HUES48 (cell line): ENCODE data around the gene RILPL1.
A peak's percentile ranks its signal among the peaks of the same experiment; 100 is the strongest.
"Not testable (repeated sequence)": the region's sequence is repeated elsewhere in the genome, so short reads cannot be mapped to it uniquely, and the experiment has no call there.

ENCODE experiments used
- H3K27ac ChIP-seq: one replicate; pipeline ENCODE4 v1.7.0; 2013; ENCODE audit warnings: low read depth, low read length, inconsistent platforms
- H3K27me3 ChIP-seq: 2 replicates; pipeline ENCODE4 v1.6.1; 2013; ENCODE audit warnings: mild to moderate bottlenecking, low read length; ENCODE audit not compliant: control insufficient read depth, insufficient read depth
- H3K36me3 ChIP-seq: 2 replicates; pipeline ENCODE4 v1.6.1; 2013; ENCODE audit warnings: low read length; ENCODE audit not compliant: control insufficient read depth, insufficient read depth
- H3K4me1 ChIP-seq: 2 replicates; pipeline ENCODE4 v1.6.1; 2013; ENCODE audit warnings: mild to moderate bottlenecking, low read length; ENCODE audit not compliant: control insufficient read depth, insufficient read depth
- H3K4me3 ChIP-seq: 2 replicates; pipeline ENCODE4 v1.5.1; 2013; ENCODE audit warnings: mild to moderate bottlenecking, low read depth, low read length
- H3K9ac ChIP-seq: 2 replicates; pipeline ENCODE4 v1.6.1; 2013; ENCODE audit warnings: mild to moderate bottlenecking, low read depth, low read length, moderate library complexity
- H3K9me3 ChIP-seq: 2 replicates; pipeline ENCODE4 v1.6.1; 2013; ENCODE audit warnings: low read length; ENCODE audit not compliant: control insufficient read depth, insufficient read depth

Gene RILPL1

GRCh38 chr12:123529686-123530085 lies 3.8 kb downstream of the RILPL1 start:
- H3K36me3 ChIP-seq, result peaks cover 6% of the 10 kb centered on the region; the same call in 1 of the 2 replicates
- H3K9me3 ChIP-seq, result no peaks in the 10 kb centered on the region

GRCh38 chr12:123528858-123529257 lies 4.7 kb downstream of the RILPL1 start:
- no peaks in the 10 kb centered on the region; the same call in 1 of the 2 replicates for H3K27me3 ChIP-seq
- H3K9ac ChIP-seq, result no peak overlapping the region
- no peaks in the 10 kb centered on the region for H3K9me3 ChIP-seq
- H3K36me3 ChIP-seq, result peaks cover 6% of the 10 kb centered on the region; the same call in 1 of the 2 replicates
- no peak overlapping the region for H3K4me3 ChIP-seq
- H3K27ac ChIP-seq, result no peak overlapping the region
- no peaks in the 10 kb centered on the region; the same call in 1 of the 2 replicates for H3K4me1 ChIP-seq

More at GRCh38 chr12:123529686-123530085, 3.8 kb downstream of the RILPL1 start:
- Histone ChIP-seq H3K4me3 (no peak overlapping the region), H3K27me3 (no peaks in the 10 kb centered on the region; the same call in 1 of the 2 replicates), H3K27ac (no peak overlapping the region), H3K9ac (no peak overlapping the region), H3K4me1 (no peaks in the 10 kb centered on the region; the same call in 1 of the 2 replicates)

GRCh38 chr12:123526542-123527080 lies 6.9 kb downstream of the RILPL1 start:
- H3K27me3 ChIP-seq, result no peaks in the 10 kb centered on the region
- no peak overlapping the region for H3K9ac ChIP-seq
- H3K9me3 ChIP-seq, result no peaks in the 10 kb centered on the region
- H3K36me3 ChIP-seq, result peaks cover 24% of the 10 kb centered on the region
- no peak overlapping the region for H3K4me3 ChIP-seq
- no peaks in the 10 kb centered on the region for H3K4me1 ChIP-seq
- H3K27ac ChIP-seq, result no peak overlapping the region

GRCh38 chr12:123524378-123524777 lies 9.1 kb downstream of the RILPL1 start:
- Histone ChIP-seq H3K4me1 (no peaks in the 10 kb centered on the region), H3K9me3 (no peaks in the 10 kb centered on the region), H3K27me3 (no peaks in the 10 kb centered on the region), H3K27ac (no peak overlapping the region), H3K9ac (no peak overlapping the region), H3K4me3 (no peak overlapping the region), H3K36me3 (peaks cover 36% of the 10 kb centered on the region)

GRCh38 chr12:123523518-123523917 lies 10.0 kb downstream of the RILPL1 start:
- H3K27me3 ChIP-seq, result no peaks in the 10 kb centered on the region
- no peaks in the 10 kb centered on the region for H3K9me3 ChIP-seq
- no peak overlapping the region for H3K4me3 ChIP-seq
- peaks cover 39% of the 10 kb centered on the region for H3K36me3 ChIP-seq
- H3K9ac ChIP-seq, result no peak overlapping the region
- no peak overlapping the region for H3K27ac ChIP-seq
- H3K4me1 ChIP-seq, result no peaks in the 10 kb centered on the region

- peaks cover 51% of the 10 kb centered on the region for H3K36me3 ChIP-seq
- no peak overlapping the region for H3K27ac ChIP-seq
These were observed 11.4 kb downstream of the RILPL1 start for GRCh38 chr12:123522164-123522563.

GRCh38 chr12:123520567-123521474 lies 12.7 kb downstream of the RILPL1 start:
- Histone ChIP-seq H3K27me3 (no peaks in the 10 kb centered on the region), H3K36me3 (peaks cover 57% of the 10 kb centered on the region), H3K9me3 (no peaks in the 10 kb centered on the region), H3K27ac (no peak overlapping the region), H3K4me1 (no peaks in the 10 kb centered on the region), H3K4me3 (no peak overlapping the region), H3K9ac (no peak overlapping the region)

More at GRCh38 chr12:123522164-123522563, 11.4 kb downstream of the RILPL1 start:
- H3K4me3 ChIP-seq, result no peak overlapping the region
- no peaks in the 10 kb centered on the region for H3K9me3 ChIP-seq
- no peak overlapping the region for H3K9ac ChIP-seq
- no peaks in the 10 kb centered on the region for H3K4me1 ChIP-seq
- H3K27me3 ChIP-seq, result no peaks in the 10 kb centered on the region

- Histone ChIP-seq H3K27me3 (no peaks in the 10 kb centered on the region), H3K4me1 (no peaks in the 10 kb centered on the region), H3K9me3 (no peaks in the 10 kb centered on the region), H3K4me3 (no peak overlapping the region), H3K9ac (no peak overlapping the region), H3K36me3 (peaks cover 57% of the 10 kb centered on the region), H3K27ac (peak overlapping the region; percentile 20)
These were observed 14.1 kb downstream of the RILPL1 start for GRCh38 chr12:123519141-123520001.

- Histone ChIP-seq H3K9me3 (no peaks in the 10 kb centered on the region), H3K36me3 (peaks cover 53% of the 10 kb centered on the region), H3K27me3 (no peaks in the 10 kb centered on the region), H3K9ac (no peak overlapping the region), H3K4me1 (no peaks in the 10 kb centered on the region), H3K4me3 (no peak overlapping the region), H3K27ac (no peak overlapping the region)
These were observed 17.2 kb downstream of the RILPL1 start for GRCh38 chr12:123516216-123516780.

GRCh38 chr12:123514582-123515221 lies 18.8 kb downstream of the RILPL1 start:
- H3K4me1 ChIP-seq, H3K9me3 ChIP-seq, H3K9ac ChIP-seq, H3K27ac ChIP-seq, H3K4me3 ChIP-seq, H3K27me3 ChIP-seq: not testable (repeated sequence)
- peaks cover 44% of the 10 kb centered on the region for H3K36me3 ChIP-seq
